GM10248 (cell line): ENCODE data around the gene NINJ1.

Experiments
- CTCF ChIA-PET: fragments of 300-600 bp; sonication (Branson Sonifier 250); formaldehyde crosslinking; extraction: SDS; loops from one replicate; lab custom pipeline; 2021; ENCODE audit warnings: antibody characterized with exemption; lab: Yijun Ruan, JAX
- POLR2A ChIA-PET: fragments of 350-650 bp; sonication (Branson Sonifier 250); formaldehyde crosslinking; extraction: SDS; loops from one replicate; lab custom pipeline; 2020; ENCODE audit warnings: antibody characterized with exemption; lab: Yijun Ruan, JAX
- DNase-seq: peaks from one replicate; pipeline ENCODE4 v3.0.0; 2012; ENCODE audit errors: extremely low spot score
- CTCF ChIP-seq: IDR thresholded peaks from 2 replicates; pipeline ENCODE4 v1.5.1; 2012; ENCODE audit warnings: mild to moderate bottlenecking, low read depth; ENCODE audit errors: extremely low read depth, missing control alignments, control extremely low read depth

The NINJ1 gene

GRCh38 chr9:93088656-93089015 lies 45.4 kb downstream of the NINJ1 start:
- TF ChIP-seq CTCF = no peak
- POLR2A ChIA-PET = no interaction called here
- no peak for DNase-seq
- CTCF ChIA-PET = interaction anchor here (0.6 to 1.8 kb wide), 3 partner anchors 12 to 85 kb away, joined by 3 to 4 read pairs (median 4); no protein-coding TSS in a partner anchor

GRCh38 chr9:93087971-93088655 lies 45.9 kb downstream of the NINJ1 start:
- ChIA-PET POLR2A (no interaction called here), CTCF (interaction anchor here (0.6 to 1.8 kb wide), 3 partner anchors 11 to 85 kb away, joined by 3 to 4 read pairs (median 4); no protein-coding TSS in a partner anchor)
- no peak for TF ChIP-seq CTCF
- DNase-seq = no peak

GRCh38 chr9:93086447-93087224 lies 47.4 kb downstream of the NINJ1 start:
- ChIA-PET CTCF (interaction anchor here (1.0 to 1.6 kb wide), 3 partner anchors 22 to 480 kb away, joined by 3 to 4 read pairs (median 4); no protein-coding TSS in a partner anchor), POLR2A (no interaction called here)
- no peak for TF ChIP-seq CTCF
- no peak for DNase-seq

GRCh38 chr9:93085676-93086075 lies 48.4 kb downstream of the NINJ1 start:
- DNase-seq = no peak
- CTCF ChIA-PET = interaction anchor here (0.9 to 1.6 kb wide), 2 partner anchors 9 to 481 kb away, joined by 3 to 4 read pairs; no protein-coding TSS in a partner anchor
- POLR2A ChIA-PET = no interaction called here
- no peak for TF ChIP-seq CTCF

GRCh38 chr9:93084471-93084881 lies 49.6 kb downstream of the NINJ1 start:
- ChIA-PET CTCF (interaction anchor here (0.9 to 1.4 kb wide), 3 partner anchors 8 to 81 kb away, joined by 3 to 4 read pairs (median 3); no protein-coding TSS in a partner anchor), POLR2A (no interaction called here)
- no peak for DNase-seq
- TF ChIP-seq CTCF = no peak
